HepG2 (cell line): ENCODE measurements around the gene SLC25A20. TPM values are rescaled to one million over a fixed set of nuclear protein-coding genes. Genes with fewer than 3 reads are reported as not detected.
A peak's percentile ranks its signal among the peaks of the same experiment; 100 is the strongest.

Experiments
- ARHGAP35 ChIP-seq: sonication (generic); formaldehyde crosslinking; IDR thresholded peaks from 2 replicates; pipeline ENCODE4 v1.9.0; 2022; ENCODE audit warnings: mild to moderate bottlenecking, inconsistent platforms, moderate library complexity, missing genetic modification reagents, borderline replicate concordance
- ATRX ChIP-seq: sonication (generic); formaldehyde crosslinking; IDR thresholded peaks from 2 replicates; pipeline ENCODE4 v1.4.0; 2020; ENCODE audit warnings: missing genetic modification reagents, borderline replicate concordance
- HBP1 ChIP-seq: IDR thresholded peaks from 2 replicates; pipeline ENCODE4 v1.6.1; 2016; ENCODE audit warnings: low read depth, control low read depth
- HNF4A ChIP-seq: sonication (generic); formaldehyde crosslinking; IDR thresholded peaks from 2 replicates; pipeline ENCODE4 v1.4.0; 2020; ENCODE audit warnings: missing genetic modification reagents
- HNF4G ChIP-seq, 2 experiments: sonication (generic) in 1 of 2; formaldehyde crosslinking in 1 of 2; IDR thresholded peaks; 2 replicates each; pipeline versions ENCODE4 v1.4.0 to v1.6.1; 2011 to 2020; ENCODE audit warnings: borderline replicate concordance in 2 of 2, low read depth in 2 of 2, mild to moderate bottlenecking in 2 of 2, low read length in 1 of 2, missing genetic modification reagents in 1 of 2, moderate library complexity in 1 of 2
- HNRNPL ChIP-seq: fragments of 200-400 bp; formaldehyde crosslinking; IDR thresholded peaks from 2 replicates; pipeline ENCODE4 v1.6.1; 2017; ENCODE audit warnings: mild to moderate bottlenecking, low read depth, low read length
- KAT8 ChIP-seq: IDR thresholded peaks from 2 replicates; pipeline ENCODE4 v1.6.1; 2016; ENCODE audit warnings: missing genetic modification reagents, missing compliant biosample characterization
- KDM5A ChIP-seq: fragments of 200-600 bp; sonication (generic); IDR thresholded peaks from 2 replicates; pipeline ENCODE4 v1.7.0; 2018; ENCODE audit warnings: antibody characterized with exemption, mild to moderate bottlenecking, low read length, borderline replicate concordance
- KLF9 ChIP-seq: IDR thresholded peaks from 2 replicates; pipeline ENCODE4 v1.6.1; 2016; ENCODE audit warnings: low read depth
- KMT2B ChIP-seq: IDR thresholded peaks from 2 replicates; pipeline ENCODE4 v1.6.1; 2016; ENCODE audit warnings: missing genetic modification reagents, missing compliant biosample characterization
- MEF2D ChIP-seq: sonication (generic); formaldehyde crosslinking; IDR thresholded peaks from 2 replicates; pipeline ENCODE4 v1.5.1; 2020; ENCODE audit warnings: mild to moderate bottlenecking, missing genetic modification reagents
- NFIC ChIP-seq: IDR thresholded peaks from 2 replicates; pipeline ENCODE4 v1.6.1; 2012; ENCODE audit warnings: mild to moderate bottlenecking, low read length, inconsistent platforms
- PAX8 ChIP-seq: sonication (generic); formaldehyde crosslinking; IDR thresholded peaks from 2 replicates; pipeline ENCODE4 v1.8.0; 2022; ENCODE audit warnings: mild to moderate bottlenecking, missing genetic modification reagents, borderline replicate concordance
- PHB2 ChIP-seq: fragments of 450-650 bp; IDR thresholded peaks from 2 replicates; pipeline ENCODE4 v1.6.1; 2018; ENCODE audit not compliant: partially characterized antibody
- SMAD3 ChIP-seq: sonication (generic); formaldehyde crosslinking; IDR thresholded peaks from 2 replicates; pipeline ENCODE4 v1.4.0; 2020; ENCODE audit warnings: missing genetic modification reagents
- SOX13 ChIP-seq, 3 experiments: fragments of 450-650 bp in 1 of 3; sonication (generic) in 1 of 3; formaldehyde crosslinking in 1 of 3; IDR thresholded peaks in 2 of 3; conservative IDR thresholded peaks in 1 of 3; 2 replicates each; pipeline versions ENCODE4 v1.5.0 to v1.6.1; 2016 to 2020; ENCODE audit warnings: antibody characterized with exemption in 1 of 3, mild to moderate bottlenecking in 1 of 3, missing compliant biosample characterization in 1 of 3, missing genetic modification reagents in 1 of 3, moderate library complexity in 1 of 3
- TCF7L2 ChIP-seq: IDR thresholded peaks from 2 replicates; pipeline ENCODE4 v1.6.1; 2011; ENCODE audit warnings: mild to moderate bottlenecking, low read depth, low read length, moderate library complexity
- WIZ ChIP-seq: sonication (generic); formaldehyde crosslinking; IDR thresholded peaks from 2 replicates; pipeline ENCODE4 v1.5.1; 2020; ENCODE audit warnings: mild to moderate bottlenecking, missing genetic modification reagents
- ZFP41 ChIP-seq: sonication (generic); formaldehyde crosslinking; IDR thresholded peaks from 2 replicates; pipeline ENCODE4 v1.4.0; 2020; ENCODE audit warnings: mild to moderate bottlenecking, missing genetic modification reagents, borderline replicate concordance
- ZKSCAN1 ChIP-seq: fragments of 150-350 bp; IDR thresholded peaks from 2 replicates; pipeline ENCODE4 v1.6.1; 2014; ENCODE audit warnings: low read length
- ZNF136 ChIP-seq: sonication (generic); formaldehyde crosslinking; IDR thresholded peaks from 2 replicates; pipeline ENCODE4 v1.8.1; 2022; ENCODE audit warnings: low read depth, mild to moderate bottlenecking, moderate library complexity, missing genetic modification reagents
- ZSCAN22 ChIP-seq: sonication (generic); formaldehyde crosslinking; IDR thresholded peaks from 2 replicates; pipeline ENCODE4 v1.4.0; 2020; ENCODE audit warnings: mild to moderate bottlenecking, missing genetic modification reagents
- polyA plus RNA-seq, 8 experiments: library from polyadenylated mRNA; depleted of rRNA in 3 of 8; stranded (reverse) in 7 of 8; unstranded in 1 of 8; fragments of >200 nt; fragmentation: Illumina TruSeq in 4 of 8; extraction: Trizol in 4 of 8; gene quantifications; 2 replicates each; pipeline versions ENCODE4 v1.2.1 to v1.2.3, GENCODE V29; 2011 to 2016; ENCODE audit warnings: low read depth in 4 of 8, missing spikeins in 1 of 8, mixed read lengths in 1 of 8; ENCODE audit not compliant: insufficient read depth in 1 of 8
- total RNA-seq, 5 experiments: library from RNA; depleted of rRNA; stranded (reverse); fragments of >200 nt; fragmentation: Illumina TruSeq; extraction: Trizol; gene quantifications; 2 replicates each; pipeline ENCODE4 v1.2.3, GENCODE V29; 2016; ENCODE audit warnings: low read depth in 1 of 5
- TF ChIP-seq, protein P1 (sequence below): sonication (generic); formaldehyde crosslinking; IDR thresholded peaks from 2 replicates; pipeline ENCODE4 v1.9.0; 2021; ENCODE audit warnings: missing genetic modification reagents, borderline replicate concordance
- TF ChIP-seq, protein P2 (sequence below): sonication (generic); formaldehyde crosslinking; IDR thresholded peaks from 2 replicates; pipeline ENCODE4 v1.8.0; 2022; ENCODE audit warnings: mild to moderate bottlenecking, missing genetic modification reagents

Gene SLC25A20
- total and polyA plus RNA-seq, 2 of the 13 experiments (the other 11 are each of a cell fraction or from before 2014, with no cell fraction given) = 21.1 to 26.6 TPM

DNA sequence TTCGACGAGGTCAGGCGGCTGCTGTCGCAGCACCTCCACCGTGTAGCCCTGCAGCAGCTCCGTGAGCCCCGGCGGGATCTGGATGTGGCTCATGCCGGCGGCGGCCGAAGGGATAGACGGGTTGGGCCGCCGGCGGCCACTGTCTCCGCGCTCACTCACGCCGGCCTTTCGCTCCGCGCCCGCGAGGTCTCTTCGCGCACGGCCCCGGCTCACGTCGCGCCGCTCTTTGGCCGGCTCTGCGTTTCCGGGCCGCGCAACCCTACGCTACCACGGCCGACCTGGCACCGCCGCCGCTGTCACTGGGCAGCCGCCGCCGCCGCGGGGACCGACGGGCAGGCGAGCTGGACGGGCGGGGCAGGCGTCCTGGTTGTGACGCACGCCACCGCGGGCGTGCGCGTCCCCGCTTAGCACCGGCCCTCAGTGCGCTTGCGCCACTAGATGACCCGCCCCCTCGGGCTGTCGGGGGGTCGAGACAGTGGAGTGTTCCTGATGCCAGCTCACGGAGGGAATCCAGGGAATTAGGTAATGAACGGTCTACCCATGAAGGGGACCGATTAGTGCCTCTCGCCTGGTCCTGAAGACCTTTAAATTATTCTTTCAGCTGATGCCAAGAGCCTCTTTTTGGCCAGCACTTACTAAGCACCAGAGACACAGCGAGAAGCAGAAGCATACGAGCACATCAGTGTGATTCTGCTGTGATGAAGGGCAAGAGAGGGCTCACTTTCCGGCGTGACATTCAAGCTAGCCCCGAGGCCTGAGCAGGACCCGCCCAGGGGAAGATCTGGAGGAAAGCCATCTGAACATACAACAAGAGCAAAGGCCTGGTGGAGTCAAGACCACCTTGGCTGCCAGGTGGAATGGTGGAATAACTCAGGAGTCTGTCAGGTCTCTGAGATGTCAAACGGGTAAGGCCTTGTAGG, 50.9 kb downstream of the SLC25A20 start, which contains the start of gene PRKAR2A (continued):
- TF ChIP-seq, protein P1, sequence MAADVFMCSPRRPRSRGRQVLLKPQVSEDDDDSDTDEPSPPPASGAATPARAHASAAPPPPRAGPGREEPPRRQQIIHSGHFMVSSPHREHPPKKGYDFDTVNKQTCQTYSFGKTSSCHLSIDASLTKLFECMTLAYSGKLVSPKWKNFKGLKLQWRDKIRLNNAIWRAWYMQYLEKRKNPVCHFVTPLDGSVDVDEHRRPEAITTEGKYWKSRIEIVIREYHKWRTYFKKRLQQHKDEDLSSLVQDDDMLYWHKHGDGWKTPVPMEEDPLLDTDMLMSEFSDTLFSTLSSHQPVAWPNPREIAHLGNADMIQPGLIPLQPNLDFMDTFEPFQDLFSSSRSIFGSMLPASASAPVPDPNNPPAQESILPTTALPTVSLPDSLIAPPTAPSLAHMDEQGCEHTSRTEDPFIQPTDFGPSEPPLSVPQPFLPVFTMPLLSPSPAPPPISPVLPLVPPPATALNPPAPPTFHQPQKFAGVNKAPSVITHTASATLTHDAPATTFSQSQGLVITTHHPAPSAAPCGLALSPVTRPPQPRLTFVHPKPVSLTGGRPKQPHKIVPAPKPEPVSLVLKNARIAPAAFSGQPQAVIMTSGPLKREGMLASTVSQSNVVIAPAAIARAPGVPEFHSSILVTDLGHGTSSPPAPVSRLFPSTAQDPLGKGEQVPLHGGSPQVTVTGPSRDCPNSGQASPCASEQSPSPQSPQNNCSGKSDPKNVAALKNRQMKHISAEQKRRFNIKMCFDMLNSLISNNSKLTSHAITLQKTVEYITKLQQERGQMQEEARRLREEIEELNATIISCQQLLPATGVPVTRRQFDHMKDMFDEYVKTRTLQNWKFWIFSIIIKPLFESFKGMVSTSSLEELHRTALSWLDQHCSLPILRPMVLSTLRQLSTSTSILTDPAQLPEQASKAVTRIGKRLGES = no peak
- TF ChIP-seq ZSCAN22 (CRISPR knock-in tag) = no peak
- TF ChIP-seq HBP1 (CRISPR knock-in tag) = peak; percentile 44; the same call in 1 of the 2 replicates
- peak; percentile 65; the same call in 1 of the 2 replicates for TF ChIP-seq KDM5A
- peak; percentile 54; the same call in 1 of the 2 replicates for TF ChIP-seq KMT2B (CRISPR knock-in tag)
- peak; percentile 35; the same call in 1 of the 2 replicates for TF ChIP-seq HNF4G (IDR thresholded peaks at IDR 0.05; ENCODE audit: borderline replicate concordance, low read depth, low read length)
- TF ChIP-seq HNF4G (CRISPR knock-in tag; IDR thresholded peaks at IDR 0.05; ENCODE audit: borderline replicate concordance, low read depth) = peak; percentile 14; the same call in 1 of the 2 replicates
- no peak for TF ChIP-seq SMAD3 (CRISPR knock-in tag)
- TF ChIP-seq, protein P2, sequence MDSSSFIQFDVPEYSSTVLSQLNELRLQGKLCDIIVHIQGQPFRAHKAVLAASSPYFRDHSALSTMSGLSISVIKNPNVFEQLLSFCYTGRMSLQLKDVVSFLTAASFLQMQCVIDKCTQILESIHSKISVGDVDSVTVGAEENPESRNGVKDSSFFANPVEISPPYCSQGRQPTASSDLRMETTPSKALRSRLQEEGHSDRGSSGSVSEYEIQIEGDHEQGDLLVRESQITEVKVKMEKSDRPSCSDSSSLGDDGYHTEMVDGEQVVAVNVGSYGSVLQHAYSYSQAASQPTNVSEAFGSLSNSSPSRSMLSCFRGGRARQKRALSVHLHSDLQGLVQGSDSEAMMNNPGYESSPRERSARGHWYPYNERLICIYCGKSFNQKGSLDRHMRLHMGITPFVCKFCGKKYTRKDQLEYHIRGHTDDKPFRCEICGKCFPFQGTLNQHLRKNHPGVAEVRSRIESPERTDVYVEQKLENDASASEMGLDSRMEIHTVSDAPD = no peak
- TF ChIP-seq KAT8 = peak; percentile 27; the same call in 1 of the 2 replicates
- TF ChIP-seq ATRX (CRISPR knock-in tag) = no peak
- no peak for TF ChIP-seq HNRNPL
- no peak for TF ChIP-seq TCF7L2
- no peak for TF ChIP-seq MEF2D (CRISPR knock-in tag)
- no peak for TF ChIP-seq KLF9
- TF ChIP-seq PAX8 (CRISPR knock-in tag) = 0 out of 2 replicates have a peak, but pooled peaks have one; percentile 90
- no peak for TF ChIP-seq ZKSCAN1
- TF ChIP-seq NFIC = no peak
- no peak for TF ChIP-seq HNF4A (CRISPR knock-in tag)
- no peak for TF ChIP-seq ZFP41 (CRISPR knock-in tag)
- no peak for TF ChIP-seq SOX13 (IDR thresholded peaks at IDR 0.05)
- TF ChIP-seq SOX13 (CRISPR knock-in tag; conservative IDR thresholded peaks at IDR 0.05 in 1 of 2, IDR thresholded peaks at IDR 0.05 in 1 of 2) = no peak
- no peak for TF ChIP-seq WIZ
- TF ChIP-seq PHB2 = no peak
- TF ChIP-seq ARHGAP35 (CRISPR knock-in tag) = no peak
- no peak for TF ChIP-seq ZNF136 (CRISPR knock-in tag)
